Neural progenitor cell (in vitro differentiated cells): ENCODE data around the gene SLC24A4. TPM values are rescaled to one million over a fixed set of nuclear protein-coding genes. Genes with fewer than 3 reads are reported as not detected.
"Not testable (repeated sequence)": the region's sequence is repeated elsewhere in the genome, so short reads cannot be mapped to it uniquely, and the experiment has no call there.

Experiments used
- DNase-seq: peaks from one replicate; pipeline ENCODE4 v3.0.0-alpha.2; 2016; ENCODE audit warnings: low spot score
- H2AFZ ChIP-seq: fragments of 200-600 bp; sonication (generic); replicated peaks from 2 replicates; pipeline ENCODE4 v1.6.1; 2016; ENCODE audit warnings: antibody characterized with exemption
- H3F3A ChIP-seq: fragments of 200-600 bp; sonication (generic); 2 replicates; pipeline ENCODE4 v1.6.1; 2016; ENCODE audit warnings: antibody characterized with exemption, low read depth
- H3K27ac ChIP-seq: fragments of 200-600 bp; sonication (generic); 2 replicates; pipeline ENCODE4 v1.5.1; 2016; ENCODE audit warnings: mild to moderate bottlenecking
- H3K27me3 ChIP-seq: fragments of 200-600 bp; sonication (generic); 2 replicates; pipeline ENCODE4 v1.6.1; 2016; ENCODE audit warnings: mild to moderate bottlenecking, moderate library complexity
- H3K36me3 ChIP-seq: fragments of 200-600 bp; sonication (generic); 2 replicates; pipeline ENCODE4 v1.5.1; 2016
- H3K4me1 ChIP-seq: fragments of 200-600 bp; sonication (generic); 2 replicates; pipeline ENCODE4 v1.6.1; 2016; ENCODE audit warnings: mixed run types
- H3K4me2 ChIP-seq: fragments of 200-600 bp; sonication (generic); 2 replicates; pipeline ENCODE4 v1.6.1; 2016
- H3K4me3 ChIP-seq: fragments of 200-600 bp; sonication (generic); 2 replicates; pipeline ENCODE4 v1.5.1; 2016
- H3K79me2 ChIP-seq: fragments of 200-600 bp; sonication (generic); 2 replicates; pipeline ENCODE4 v1.6.1; 2016; ENCODE audit warnings: low read depth
- H3K9ac ChIP-seq: fragments of 200-600 bp; sonication (generic); 2 replicates; pipeline ENCODE4 v1.6.1; 2016
- H3K9me3 ChIP-seq: fragments of 200-600 bp; sonication (generic); 2 replicates; pipeline ENCODE4 v1.5.1; 2016; ENCODE audit warnings: low read depth
- H4K20me1 ChIP-seq: fragments of 200-600 bp; sonication (generic); 2 replicates; pipeline ENCODE4 v1.6.1; 2016; ENCODE audit warnings: low read depth
- H3K27ac Mint-ChIP-seq: 3 replicates; pipeline ENCODE4 v1.8.0; 2021; ENCODE audit warnings: mixed read lengths
- H3K27me3 Mint-ChIP-seq: 2 replicates; pipeline ENCODE4 v1.8.0; 2022; ENCODE audit warnings: low read depth, mild to moderate bottlenecking, inconsistent platforms, moderate library complexity, mixed read lengths; ENCODE audit not compliant: insufficient read depth
- H3K36me3 Mint-ChIP-seq: 3 replicates; pipeline ENCODE4 v1.8.0; 2021; ENCODE audit warnings: mixed read lengths
- H3K4me1 Mint-ChIP-seq: 3 replicates; pipeline ENCODE4 v1.8.0; 2021; ENCODE audit warnings: mixed read lengths
- H3K4me3 Mint-ChIP-seq: 3 replicates; pipeline ENCODE4 v1.8.0; 2021; ENCODE audit warnings: mild to moderate bottlenecking, moderate library complexity, mixed read lengths
- H3K9me3 Mint-ChIP-seq: 3 replicates; pipeline ENCODE4 v1.8.0; 2020; ENCODE audit warnings: mixed read lengths
- CTCF ChIP-seq: fragments of 200-600 bp; sonication (generic); IDR thresholded peaks from 2 replicates; pipeline ENCODE4 v1.5.1; 2017; ENCODE audit warnings: antibody characterized with exemption, mild to moderate bottlenecking
- EZH2 ChIP-seq: fragments of 200-600 bp; sonication (generic); IDR thresholded peaks from 2 replicates; pipeline ENCODE4 v1.6.1; 2017; ENCODE audit warnings: antibody characterized with exemption, mild to moderate bottlenecking, moderate library complexity
- EZH2phosphoT487 ChIP-seq: fragments of 200-600 bp; sonication (generic); IDR thresholded peaks from 2 replicates; pipeline ENCODE4 v1.6.1; 2017; ENCODE audit warnings: antibody characterized with exemption
- total RNA-seq: library from RNA; depleted of rRNA; stranded (reverse); fragments of >200 nt; gene quantifications from 2 replicates; pipeline ENCODE4 v1.2.3, GENCODE V29; 2015; ENCODE audit warnings: low replicate concordance

SLC24A4 gene
- total RNA-seq, 1 donor from 2014 or later: 0.73 TPM

- H3K27ac Mint-ChIP-seq: no peak overlapping the region
- DNase-seq: no peak
- Histone ChIP-seq H3K79me2 (no peaks in the 10 kb centered on the region), H3K27ac (no peak overlapping the region), H3K4me3 (no peak overlapping the region), H4K20me1 (no peaks in the 10 kb centered on the region), H3K27me3 (no peaks in the 10 kb centered on the region), H3K36me3 (no peaks in the 10 kb centered on the region), H3F3A (no peaks in the 10 kb centered on the region), H3K9ac (no peak overlapping the region), H3K9me3 (no peaks in the 10 kb centered on the region), H3K4me2 (no peak overlapping the region), H2AFZ (no peak overlapping the region), H3K4me1 (no peaks in the 10 kb centered on the region)
- no peak for TF ChIP-seq CTCF
- TF ChIP-seq EZH2: no peak
- no peak for TF ChIP-seq EZH2phosphoT487
- no peak overlapping the region for H3K4me3 Mint-ChIP-seq
- H3K9me3 Mint-ChIP-seq: no peaks in the 10 kb centered on the region
- H3K36me3 Mint-ChIP-seq: no peaks in the 10 kb centered on the region
- peaks cover 8% of the 10 kb centered on the region for H3K4me1 Mint-ChIP-seq
- H3K27me3 Mint-ChIP-seq: no peaks in the 10 kb centered on the region
Observed at GRCh38 chr14:92531106-92531873, 208.3 kb downstream of the SLC24A4 start.

- H3K79me2 ChIP-seq: no peaks in the 10 kb centered on the region
- no peak for DNase-seq
- H4K20me1 ChIP-seq: no peaks in the 10 kb centered on the region
- Mint-ChIP-seq H3K9me3 (no peaks in the 10 kb centered on the region), H3K36me3 (no peaks in the 10 kb centered on the region), H3K4me1 (peaks cover 8% of the 10 kb centered on the region), H3K27me3 (no peaks in the 10 kb centered on the region), H3K4me3 (no peak overlapping the region), H3K27ac (no peak overlapping the region)
- H2AFZ ChIP-seq: no peak overlapping the region
- TF ChIP-seq EZH2 (no peak), EZH2phosphoT487 (no peak), CTCF (no peak)
- H3K27ac ChIP-seq: no peak overlapping the region
- H3K4me3 ChIP-seq: no peak overlapping the region
- no peak overlapping the region for H3K4me2 ChIP-seq
- H3K4me1 ChIP-seq: no peaks in the 10 kb centered on the region
- H3K27me3 ChIP-seq: no peaks in the 10 kb centered on the region
- H3F3A ChIP-seq: no peaks in the 10 kb centered on the region
- H3K9me3 ChIP-seq: no peaks in the 10 kb centered on the region
- no peak overlapping the region for H3K9ac ChIP-seq
- no peaks in the 10 kb centered on the region for H3K36me3 ChIP-seq
Observed at GRCh38 chr14:92532490-92533163, 209.7 kb downstream of the SLC24A4 start.

GRCh38 chr14:92534932-92535643 lies 212.1 kb downstream of the SLC24A4 start:
- Mint-ChIP-seq H3K27me3 (peaks cover 4% of the 10 kb centered on the region), H3K4me3 (no peak overlapping the region), H3K9me3 (no peaks in the 10 kb centered on the region), H3K27ac (no peak overlapping the region), H3K36me3 (no peaks in the 10 kb centered on the region), H3K4me1 (peaks cover 12% of the 10 kb centered on the region)
- peaks cover 8% of the 10 kb centered on the region for H3K4me1 ChIP-seq
- H3K27ac ChIP-seq: no peak overlapping the region
- TF ChIP-seq EZH2phosphoT487 (no peak), EZH2 (no peak), CTCF (no peak)
- H3K9me3 ChIP-seq: no peaks in the 10 kb centered on the region
- no peak overlapping the region for H3K4me3 ChIP-seq
- H2AFZ ChIP-seq: no peak overlapping the region
- H3K79me2 ChIP-seq: no peaks in the 10 kb centered on the region
- H3K9ac ChIP-seq: no peak overlapping the region
- H4K20me1 ChIP-seq: no peaks in the 10 kb centered on the region
- no peaks in the 10 kb centered on the region for H3K36me3 ChIP-seq
- no peak for DNase-seq
- H3K4me2 ChIP-seq: no peak overlapping the region
- H3F3A ChIP-seq: no peaks in the 10 kb centered on the region
- no peaks in the 10 kb centered on the region for H3K27me3 ChIP-seq

- H3K27ac ChIP-seq, H3K27ac Mint-ChIP-seq, H3K9me3 ChIP-seq, H2AFZ ChIP-seq, H3K4me3 ChIP-seq, H4K20me1 ChIP-seq, H3K36me3 Mint-ChIP-seq, H3K4me2 ChIP-seq, H3K79me2 ChIP-seq, H3K9me3 Mint-ChIP-seq, H3K36me3 ChIP-seq, H3K27me3 Mint-ChIP-seq, H3F3A ChIP-seq, H3K4me3 Mint-ChIP-seq, H3K4me1 ChIP-seq, DNase-seq, H3K9ac ChIP-seq, H3K27me3 ChIP-seq: not testable (repeated sequence)
- H3K4me1 Mint-ChIP-seq: peaks cover 12% of the 10 kb centered on the region
Observed at GRCh38 chr14:92536231-92536630, 213.3 kb downstream of the SLC24A4 start.
